Activated naive CD8-positive, alpha-beta T cell (primary cell): Measurements from ENCODE around the gene TMEM231.
"Not testable (repeated sequence)": the region's sequence is repeated elsewhere in the genome, so short reads cannot be mapped to it uniquely, and the experiment has no call there.

Source experiments
- H3K27ac Mint-ChIP-seq: one replicate; pipeline ENCODE4 v1.8.0; 2021; ENCODE audit warnings: mixed read lengths
- H3K27me3 Mint-ChIP-seq: one replicate; pipeline ENCODE4 v1.8.0; 2021; ENCODE audit warnings: mixed read lengths
- H3K36me3 Mint-ChIP-seq: one replicate; pipeline ENCODE4 v1.8.0; 2021; ENCODE audit warnings: mixed read lengths
- H3K4me1 Mint-ChIP-seq: one replicate; pipeline ENCODE4 v1.8.0; 2021; ENCODE audit warnings: low read depth, mixed read lengths
- H3K4me3 Mint-ChIP-seq: one replicate; pipeline ENCODE4 v1.8.0; 2021; ENCODE audit warnings: mild to moderate bottlenecking, mixed read lengths
- H3K9me3 Mint-ChIP-seq: one replicate; pipeline ENCODE4 v1.8.0; 2021; ENCODE audit warnings: low read depth, mixed read lengths

Gene TMEM231, protein sequence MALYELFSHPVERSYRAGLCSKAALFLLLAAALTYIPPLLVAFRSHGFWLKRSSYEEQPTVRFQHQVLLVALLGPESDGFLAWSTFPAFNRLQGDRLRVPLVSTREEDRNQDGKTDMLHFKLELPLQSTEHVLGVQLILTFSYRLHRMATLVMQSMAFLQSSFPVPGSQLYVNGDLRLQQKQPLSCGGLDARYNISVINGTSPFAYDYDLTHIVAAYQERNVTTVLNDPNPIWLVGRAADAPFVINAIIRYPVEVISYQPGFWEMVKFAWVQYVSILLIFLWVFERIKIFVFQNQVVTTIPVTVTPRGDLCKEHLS

DNA sequence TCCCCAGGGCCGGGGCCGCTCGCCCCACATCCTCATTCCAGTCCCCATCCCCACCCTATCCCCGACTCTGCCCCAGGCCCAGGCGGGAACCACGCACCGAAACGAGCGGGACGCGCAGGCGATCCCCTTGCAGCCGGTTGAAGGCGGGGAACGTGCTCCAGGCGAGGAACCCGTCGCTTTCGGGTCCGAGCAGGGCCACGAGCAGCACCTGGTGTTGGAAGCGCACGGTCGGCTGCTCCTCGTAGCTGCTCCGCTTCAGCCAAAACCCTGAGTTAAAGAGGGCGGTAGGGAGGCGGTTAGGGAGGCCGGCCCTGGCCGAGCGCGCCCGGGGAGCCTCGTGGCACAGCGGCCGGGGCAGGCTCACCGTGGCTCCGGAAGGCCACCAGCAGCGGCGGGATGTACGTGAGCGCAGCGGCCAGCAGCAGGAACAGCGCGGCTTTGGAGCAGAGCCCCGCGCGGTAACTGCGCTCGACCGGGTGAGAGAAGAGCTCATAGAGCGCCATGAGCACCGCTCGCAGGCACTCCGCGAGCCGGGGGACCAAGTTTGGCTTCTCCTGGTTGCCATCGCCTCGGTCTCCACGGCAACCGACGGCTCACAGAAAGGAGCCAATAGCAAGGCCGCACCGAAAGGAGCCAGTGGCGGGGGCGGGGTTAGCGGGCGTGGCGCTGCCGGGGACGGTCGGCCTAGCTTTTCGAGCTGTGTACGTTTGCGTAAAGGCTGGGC, at the start of gene TMEM231:
Gene TMEM231 (minus strand): TSS at position 546 of the 724 bp plus-strand sequence. CDS start 43 bp downstream, at position 503.
- Mint-ChIP-seq H3K4me1 (peaks cover 8% of the 10 kb centered on the region), H3K4me3 (peak within 1 kb of the TSS; percentile 93), H3K9me3 (no peaks in the 10 kb centered on the region), H3K36me3 (no peaks in the 10 kb centered on the region), H3K27me3 (peaks cover 11% of the 10 kb centered on the region), H3K27ac (peak within 1 kb of the TSS; percentile 76)

DNA sequence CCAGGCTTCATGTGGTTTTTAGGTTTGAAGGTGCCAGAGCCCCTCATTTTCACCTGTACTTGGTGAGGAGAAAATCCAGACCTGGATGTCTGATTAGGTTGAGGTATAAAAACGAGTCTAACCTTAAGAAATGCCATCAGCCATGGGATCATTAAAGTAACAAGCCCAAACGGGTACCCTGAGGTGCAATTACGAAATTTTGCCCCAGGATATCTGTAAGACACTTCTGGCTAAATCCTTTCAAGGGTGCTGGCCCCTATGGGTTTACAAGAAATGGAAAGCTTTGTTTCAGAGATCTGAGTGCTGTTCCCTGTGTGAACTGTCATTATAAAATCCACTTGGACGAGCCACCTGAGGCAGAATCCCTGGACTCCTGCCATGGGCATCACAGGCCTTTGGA, 47.2 kb upstream of the TMEM231 start:
- peaks cover 32% of the 10 kb centered on the region for H3K36me3 Mint-ChIP-seq
- peaks cover 9% of the 10 kb centered on the region for H3K9me3 Mint-ChIP-seq
- H3K27me3 Mint-ChIP-seq: no peaks in the 10 kb centered on the region
- H3K4me3 Mint-ChIP-seq: no peak overlapping the region
- no peak overlapping the region for H3K27ac Mint-ChIP-seq
- H3K4me1 Mint-ChIP-seq: no peaks in the 10 kb centered on the region

DNA sequence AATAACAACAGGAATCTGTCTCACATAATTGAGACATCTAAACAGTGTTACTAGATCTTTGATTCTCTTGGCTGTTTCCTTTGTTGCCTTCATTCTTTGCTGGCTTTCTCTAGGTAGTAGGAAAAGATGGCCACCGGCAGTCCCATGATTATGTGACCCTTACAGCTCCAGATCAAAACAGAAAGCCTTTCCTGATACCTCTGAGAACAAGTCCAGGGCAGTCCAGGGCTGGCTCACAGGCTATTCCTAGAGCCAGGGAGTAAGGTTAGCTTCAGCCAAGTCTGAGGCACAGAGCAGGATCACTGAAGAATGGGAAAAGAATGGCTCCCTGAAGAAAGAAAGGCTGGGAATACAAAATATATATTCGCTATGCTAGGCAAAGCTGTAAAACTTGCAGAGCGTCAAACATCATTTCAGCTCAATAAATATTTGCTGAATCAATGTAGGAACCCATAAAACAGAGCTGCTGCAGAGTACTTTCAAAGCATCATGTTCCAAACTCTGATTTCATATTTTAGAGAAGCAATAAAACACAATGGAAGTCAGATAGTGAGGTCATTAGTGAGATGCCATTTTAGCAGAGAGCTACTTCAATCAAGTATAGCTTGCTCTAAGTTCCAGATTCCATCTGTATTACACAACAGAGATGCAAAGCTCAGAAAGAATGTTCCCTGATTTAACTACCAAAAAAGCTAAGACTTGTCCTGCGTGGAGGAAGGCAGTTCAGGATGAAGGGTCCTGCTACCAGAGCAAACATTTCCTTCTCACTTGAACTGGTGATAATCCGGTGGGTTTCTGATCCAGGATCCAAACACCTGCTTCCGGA, 43.6 kb upstream of the TMEM231 start:
- Mint-ChIP-seq H3K27ac (no peak overlapping the region), H3K27me3 (no peaks in the 10 kb centered on the region), H3K4me3 (no peak overlapping the region), H3K9me3 (peaks cover 9% of the 10 kb centered on the region), H3K36me3 (peaks cover 38% of the 10 kb centered on the region), H3K4me1 (peaks cover 3% of the 10 kb centered on the region)

DNA sequence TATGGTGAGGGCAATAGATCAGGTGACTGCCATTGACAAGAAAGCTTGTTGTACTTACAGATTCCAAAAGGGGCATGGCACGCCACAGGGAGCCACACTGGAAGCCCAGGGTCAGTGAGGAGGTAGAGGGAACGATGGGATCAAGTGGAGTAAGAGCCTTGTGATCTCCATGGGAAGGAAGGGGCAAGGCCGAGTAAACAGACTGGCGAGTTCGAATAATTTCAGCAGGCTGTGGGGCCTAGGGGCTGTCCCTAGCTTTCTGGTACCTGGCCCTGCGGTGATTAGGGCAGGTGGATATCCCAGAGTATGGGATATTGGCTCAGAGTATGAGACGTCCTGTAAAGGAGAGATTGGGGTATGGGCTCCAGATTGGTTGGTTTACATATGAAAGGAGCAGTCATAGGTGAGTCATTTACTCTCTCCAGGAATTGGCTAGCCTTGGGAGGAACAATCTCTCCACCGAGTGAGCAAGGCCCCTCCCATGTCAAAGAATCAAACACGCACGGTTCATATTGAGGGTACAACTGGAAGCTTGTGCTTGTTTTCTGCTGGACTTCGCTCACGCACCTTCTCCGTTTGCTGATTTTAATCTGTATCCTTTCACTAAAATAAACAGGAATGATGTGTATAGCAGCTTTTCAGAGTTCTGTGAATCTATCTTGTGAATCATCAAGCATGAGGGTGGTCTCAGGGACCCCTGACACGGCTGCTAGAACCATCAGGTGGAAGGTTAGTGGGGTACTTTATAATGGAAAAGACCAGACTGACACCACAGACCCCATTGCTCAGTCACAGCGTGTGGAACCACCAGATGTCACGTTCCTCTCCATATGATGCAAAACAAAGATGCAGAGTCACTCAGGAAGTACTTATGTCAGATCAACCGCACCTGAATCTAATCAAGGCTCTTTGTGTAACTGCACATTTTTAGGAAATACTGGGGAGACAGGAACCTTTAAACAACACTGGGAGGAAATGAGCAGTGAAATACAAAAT, 38.1 kb upstream of the TMEM231 start:
- H3K27ac Mint-ChIP-seq: peak overlapping the region; percentile 41

DNA sequence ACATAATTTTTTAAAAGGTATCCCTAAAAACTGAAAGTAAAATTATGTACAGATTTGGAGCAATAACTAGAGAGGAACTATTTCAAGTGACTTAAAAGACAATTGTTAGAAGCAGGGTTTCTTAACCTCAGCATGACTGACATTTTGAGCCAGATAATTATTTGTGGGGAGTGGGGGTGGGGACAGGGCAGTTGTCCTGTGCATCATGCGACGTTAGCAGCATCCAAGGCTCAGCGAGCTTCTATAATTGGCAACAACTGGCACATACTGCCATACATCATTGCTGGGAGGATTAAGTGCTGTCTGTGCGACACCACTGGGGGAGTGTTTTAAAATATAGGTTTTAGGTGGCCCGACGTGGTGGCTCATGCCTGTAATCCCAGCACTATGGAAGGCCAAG, 37.3 kb upstream of the TMEM231 start:
- Mint-ChIP-seq H3K4me3 (no peak overlapping the region), H3K4me1 (peaks cover 10% of the 10 kb centered on the region), H3K27me3 (no peaks in the 10 kb centered on the region), H3K36me3 (peaks cover 15% of the 10 kb centered on the region), H3K9me3 (no peaks in the 10 kb centered on the region), H3K27ac (no peak overlapping the region)

More for the DNA sequence above, 38.1 kb upstream of the TMEM231 start:
- no peak overlapping the region for H3K4me3 Mint-ChIP-seq
- peaks cover 15% of the 10 kb centered on the region for H3K36me3 Mint-ChIP-seq
- peaks cover 10% of the 10 kb centered on the region for H3K4me1 Mint-ChIP-seq
- H3K27me3 Mint-ChIP-seq: no peaks in the 10 kb centered on the region
- no peaks in the 10 kb centered on the region for H3K9me3 Mint-ChIP-seq

DNA sequence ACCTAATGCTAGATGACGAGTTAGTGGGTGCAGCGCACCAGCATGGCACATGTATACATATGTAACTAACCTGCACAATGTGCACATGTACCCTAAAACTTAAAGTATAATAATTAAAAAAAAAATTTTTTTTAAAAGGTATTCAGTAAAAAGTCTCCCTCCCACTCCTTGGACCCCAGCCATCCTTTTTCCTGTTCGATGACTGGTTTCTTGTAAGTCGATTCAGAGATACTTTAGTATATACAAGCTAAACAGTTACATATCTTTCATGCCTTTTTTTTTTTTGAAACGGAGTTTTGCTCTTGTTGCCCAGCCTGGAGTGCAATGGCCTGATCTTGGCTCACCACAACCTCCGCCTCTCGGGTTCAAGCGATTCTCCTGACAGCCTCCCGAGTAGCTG, 35.9 kb upstream of the TMEM231 start:
- H3K9me3 Mint-ChIP-seq, H3K4me3 Mint-ChIP-seq, H3K36me3 Mint-ChIP-seq, H3K27ac Mint-ChIP-seq, H3K27me3 Mint-ChIP-seq, H3K4me1 Mint-ChIP-seq: not testable (repeated sequence)

DNA sequence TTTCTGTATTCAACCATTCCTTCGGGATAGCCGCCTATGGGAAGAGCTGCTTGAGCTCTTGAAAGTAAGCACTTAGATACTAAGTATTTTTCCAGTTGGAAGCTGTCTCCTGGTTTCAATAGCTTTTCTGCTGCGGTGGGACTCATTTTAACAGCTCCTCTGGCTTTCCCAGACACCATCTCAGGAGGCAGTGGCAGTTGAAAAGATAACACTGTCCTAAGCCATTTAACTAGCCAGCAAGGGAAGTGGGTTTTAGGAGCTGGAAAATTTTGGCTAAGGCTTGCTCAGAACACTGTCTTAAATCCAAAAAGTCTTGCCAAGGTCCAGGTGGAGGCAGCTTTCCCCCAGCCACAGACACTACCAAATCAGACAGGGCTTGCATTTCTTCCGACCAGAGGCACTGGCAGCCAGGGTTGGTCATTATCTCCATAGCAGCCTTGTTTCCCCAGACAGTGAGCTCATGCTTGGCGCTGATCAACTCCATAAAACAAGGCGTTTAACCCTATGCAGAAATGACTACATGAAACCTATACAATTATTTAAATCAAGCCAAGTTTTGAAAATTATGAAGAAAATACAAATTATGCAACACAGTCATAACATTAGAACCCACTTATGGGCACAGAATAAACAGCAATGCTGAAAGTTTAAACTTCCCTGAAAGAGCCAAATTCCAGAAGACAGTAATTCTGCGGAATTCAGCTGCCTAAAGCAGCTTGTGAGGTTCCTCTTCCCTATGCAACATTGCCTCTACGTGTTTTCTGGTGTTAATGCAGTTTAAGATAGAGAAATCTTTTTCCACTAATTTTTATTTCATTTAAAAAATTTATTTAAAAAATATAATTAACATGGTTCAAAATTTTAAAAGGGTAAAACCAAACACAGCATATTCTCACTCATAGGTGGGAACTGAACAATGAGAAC, 35.1 kb upstream of the TMEM231 start:
- Mint-ChIP-seq H3K27me3 (no peaks in the 10 kb centered on the region), H3K27ac (no peak overlapping the region), H3K4me3 (no peak overlapping the region), H3K4me1 (peaks cover 10% of the 10 kb centered on the region), H3K9me3 (no peaks in the 10 kb centered on the region), H3K36me3 (peaks cover 5% of the 10 kb centered on the region)

DNA sequence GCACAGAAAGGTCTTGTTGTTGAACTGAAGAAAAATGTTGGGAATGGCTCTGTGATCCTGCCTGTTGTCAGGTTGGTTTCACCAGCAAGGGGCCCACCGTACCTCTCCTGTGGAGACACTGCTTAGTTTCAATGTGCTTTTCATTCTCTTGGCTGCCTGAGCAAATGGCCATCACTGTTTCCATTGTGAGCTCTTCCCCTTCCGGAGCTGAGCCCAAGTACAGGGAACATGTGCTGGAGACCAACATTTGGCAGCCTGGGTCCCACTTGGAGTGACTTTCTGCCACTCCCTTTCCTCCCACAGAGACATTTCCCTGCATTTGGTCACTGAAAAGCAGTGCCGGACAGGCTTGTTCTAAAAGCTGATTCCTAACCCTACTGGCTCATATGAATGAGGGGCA, 33.3 kb upstream of the TMEM231 start:
- Mint-ChIP-seq H3K27me3 (no peaks in the 10 kb centered on the region), H3K4me3 (no peak overlapping the region), H3K27ac (no peak overlapping the region), H3K9me3 (no peaks in the 10 kb centered on the region), H3K4me1 (peaks cover 3% of the 10 kb centered on the region), H3K36me3 (no peaks in the 10 kb centered on the region)

DNA sequence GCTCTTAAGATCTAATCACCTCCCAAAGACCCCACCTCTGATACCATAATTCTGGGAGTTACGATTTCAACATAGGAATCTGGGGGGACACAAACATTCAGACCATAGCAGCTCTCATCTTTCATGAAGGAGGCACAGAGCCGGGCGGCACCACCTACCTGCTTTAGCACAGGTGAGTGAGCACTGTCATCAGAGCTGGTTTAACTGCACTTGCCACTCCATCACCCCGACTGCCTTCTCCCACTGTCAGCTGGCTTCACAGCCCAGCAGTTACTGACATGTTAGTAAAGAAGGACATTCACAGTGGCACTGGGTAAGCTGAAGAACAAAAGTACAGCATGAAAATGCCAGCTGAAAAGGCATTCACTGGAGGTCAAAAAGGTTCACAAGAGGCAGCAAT, 32.7 kb upstream of the TMEM231 start:
- H3K4me1 Mint-ChIP-seq: no peaks in the 10 kb centered on the region
- H3K36me3 Mint-ChIP-seq: no peaks in the 10 kb centered on the region
- no peaks in the 10 kb centered on the region for H3K27me3 Mint-ChIP-seq
- H3K27ac Mint-ChIP-seq: no peak overlapping the region
- H3K4me3 Mint-ChIP-seq: no peak overlapping the region
- H3K9me3 Mint-ChIP-seq: no peaks in the 10 kb centered on the region

DNA sequence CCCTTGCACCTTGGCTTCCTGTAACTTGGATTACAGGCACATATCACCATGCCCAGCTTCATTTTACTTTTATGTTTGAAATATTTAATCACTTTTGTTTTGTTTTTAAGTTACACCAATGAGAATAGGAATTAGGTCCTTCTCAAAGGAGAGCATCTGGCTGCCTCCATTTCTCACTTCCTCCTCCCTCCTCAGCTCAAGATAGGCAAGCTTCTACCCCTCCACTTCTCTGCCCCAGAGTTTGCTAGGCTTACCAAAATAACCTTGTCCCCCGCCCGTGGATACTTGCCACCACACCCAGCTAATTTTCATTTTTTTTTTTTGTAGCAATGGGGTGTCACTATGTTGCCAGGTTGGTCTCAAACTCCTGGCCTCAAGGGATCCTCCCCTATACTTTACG, 28.1 kb upstream of the TMEM231 start:
- Mint-ChIP-seq H3K36me3 (no peaks in the 10 kb centered on the region), H3K4me1 (peaks cover 1% of the 10 kb centered on the region), H3K27me3 (no peaks in the 10 kb centered on the region), H3K4me3 (no peak overlapping the region), H3K27ac (peak overlapping the region; percentile 62), H3K9me3 (no peaks in the 10 kb centered on the region)

DNA sequence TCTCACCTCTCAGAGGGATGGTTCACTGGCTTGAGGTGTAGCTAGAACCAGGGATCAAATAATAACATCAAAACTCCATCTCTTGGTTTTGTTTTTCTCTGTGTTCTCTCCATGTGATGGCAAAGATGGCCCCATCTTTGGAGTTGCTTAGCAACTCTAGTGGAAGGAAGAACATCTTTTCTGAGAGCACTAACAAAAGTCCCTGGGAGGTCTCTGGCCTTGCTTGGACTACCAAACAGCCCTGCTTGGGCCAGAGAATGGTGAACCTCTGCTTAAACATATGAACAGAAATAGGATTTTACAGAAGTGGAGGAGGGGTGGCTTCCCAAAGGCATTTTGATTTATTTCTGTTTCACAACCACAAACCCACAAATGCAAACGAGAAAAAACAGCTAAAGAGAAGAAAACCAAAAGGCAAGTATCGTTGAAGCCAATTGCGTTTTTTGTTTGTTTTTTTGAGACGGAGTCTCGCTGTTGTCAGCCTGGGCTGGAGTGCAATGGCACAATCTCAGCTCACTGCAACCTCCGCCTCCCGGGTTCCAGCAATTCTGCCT, 23.3 kb upstream of the TMEM231 start:
- no peaks in the 10 kb centered on the region for H3K36me3 Mint-ChIP-seq
- H3K27ac Mint-ChIP-seq: peak overlapping the region; percentile 38
- H3K4me3 Mint-ChIP-seq: no peak overlapping the region
- no peaks in the 10 kb centered on the region for H3K27me3 Mint-ChIP-seq
- H3K9me3 Mint-ChIP-seq: no peaks in the 10 kb centered on the region
- H3K4me1 Mint-ChIP-seq: peaks cover 19% of the 10 kb centered on the region

DNA sequence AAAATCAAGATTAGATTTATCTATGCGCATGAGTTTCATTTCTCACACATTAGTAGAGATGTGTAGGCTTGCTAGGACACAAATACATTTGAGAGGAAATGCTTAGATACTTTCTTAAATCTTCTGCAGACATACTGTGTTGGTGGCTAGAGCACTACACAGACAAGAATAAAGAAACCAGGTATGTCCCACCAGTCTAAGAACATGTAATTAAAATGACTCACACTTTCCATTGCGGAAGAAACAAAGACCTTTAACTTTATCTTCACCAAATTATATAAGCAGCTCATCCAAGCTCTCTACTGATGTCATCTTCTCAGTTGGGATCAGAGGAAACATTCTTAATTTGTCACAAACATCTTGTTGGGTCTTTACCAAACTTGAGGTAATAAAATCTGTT, 22.7 kb upstream of the TMEM231 start:
- Mint-ChIP-seq H3K9me3 (no peaks in the 10 kb centered on the region), H3K36me3 (no peaks in the 10 kb centered on the region), H3K4me3 (no peak overlapping the region), H3K27ac (peak overlapping the region; percentile 38), H3K4me1 (peaks cover 20% of the 10 kb centered on the region), H3K27me3 (no peaks in the 10 kb centered on the region)

DNA sequence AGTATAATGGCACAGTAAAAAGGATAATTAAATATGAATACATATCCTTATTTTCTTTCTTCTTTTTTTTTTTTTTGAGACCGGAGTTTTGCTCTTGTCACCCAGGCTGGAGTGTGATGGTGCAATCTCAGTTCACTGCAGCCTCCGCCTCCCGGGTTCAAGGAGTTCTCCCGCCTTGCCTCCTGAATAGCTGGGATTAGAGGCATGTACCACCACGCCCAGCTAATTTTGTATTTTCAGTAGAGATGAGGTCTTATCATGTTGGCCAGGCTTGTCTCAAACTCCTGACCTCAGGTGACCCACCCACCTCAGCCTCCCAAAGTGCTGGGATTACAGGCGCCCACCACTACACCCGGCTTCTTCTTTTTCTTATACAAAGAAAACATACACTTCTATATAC, 22.2 kb upstream of the TMEM231 start:
- no peaks in the 10 kb centered on the region for H3K9me3 Mint-ChIP-seq
- H3K4me3 Mint-ChIP-seq: no peak overlapping the region
- no peaks in the 10 kb centered on the region for H3K27me3 Mint-ChIP-seq
- peaks cover 25% of the 10 kb centered on the region for H3K4me1 Mint-ChIP-seq
- H3K36me3 Mint-ChIP-seq: no peaks in the 10 kb centered on the region
- no peak overlapping the region for H3K27ac Mint-ChIP-seq
